Measurements from ENCODE around the gene IGF2BP2.
"Not testable (repeated sequence)": the region's sequence is repeated elsewhere in the genome, so short reads cannot be mapped to it uniquely, and the experiment has no call there.

IGF2BP2 gene

DNA sequence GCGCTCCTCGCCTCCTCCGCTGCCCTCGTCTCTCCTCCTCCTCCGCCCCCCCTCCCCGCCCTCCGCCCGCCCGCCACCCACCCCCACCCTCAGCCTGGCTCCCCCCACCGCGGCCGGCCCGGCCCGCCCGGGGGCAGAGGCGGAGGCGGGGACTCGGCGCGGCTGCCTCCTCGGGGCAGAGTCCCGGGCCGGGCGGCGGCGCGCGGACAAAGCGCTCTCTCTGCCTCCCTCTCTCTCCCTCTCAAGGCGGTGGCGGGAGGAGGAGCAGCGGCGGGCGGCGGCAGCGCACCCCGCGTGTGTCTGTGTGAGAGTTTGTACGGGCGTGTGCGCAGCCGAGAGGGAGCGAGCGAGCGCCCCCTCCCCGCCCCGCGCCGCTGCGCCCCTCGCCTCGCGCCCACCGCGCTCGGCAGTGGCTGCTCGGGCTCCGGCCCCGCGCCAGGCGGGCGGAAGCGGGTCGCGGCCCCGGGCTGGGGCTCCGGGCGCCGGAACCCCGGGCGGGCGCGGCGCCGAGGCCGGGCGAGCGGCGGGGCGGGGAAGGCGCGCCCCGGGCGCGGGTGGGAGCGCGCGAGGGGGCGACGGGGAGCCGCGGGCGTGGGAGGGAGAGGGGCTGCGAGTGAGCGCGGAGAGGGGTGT lies at the start of gene IGF2BP2:
IGF2BP2 (minus strand) TSS at position 37 of the 633 bp plus-strand sequence. CDS start 82 bp downstream, outside the sequence.
- DNase-seq: peak; percentile 43

DNA sequence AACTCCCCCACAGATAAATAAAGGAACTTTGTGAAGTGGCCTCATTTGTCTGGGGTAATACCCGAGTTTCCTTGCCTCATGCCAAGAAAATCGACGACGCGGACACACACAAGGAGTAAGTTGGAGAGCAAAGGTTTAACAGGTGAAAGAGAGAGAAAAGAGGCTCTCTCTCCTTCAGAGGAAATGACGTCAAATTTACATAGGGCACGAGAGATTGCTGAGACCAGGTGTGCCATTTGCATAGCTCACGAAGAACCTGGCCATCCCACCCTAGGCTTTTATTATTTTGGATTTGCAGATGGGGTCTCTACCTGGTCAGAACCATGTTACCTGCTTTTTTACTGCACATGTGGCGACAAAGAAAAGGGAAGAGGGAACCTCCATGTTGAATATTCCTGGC lies 49.3 kb upstream of the IGF2BP2 start:
- no peak for DNase-seq

DNA sequence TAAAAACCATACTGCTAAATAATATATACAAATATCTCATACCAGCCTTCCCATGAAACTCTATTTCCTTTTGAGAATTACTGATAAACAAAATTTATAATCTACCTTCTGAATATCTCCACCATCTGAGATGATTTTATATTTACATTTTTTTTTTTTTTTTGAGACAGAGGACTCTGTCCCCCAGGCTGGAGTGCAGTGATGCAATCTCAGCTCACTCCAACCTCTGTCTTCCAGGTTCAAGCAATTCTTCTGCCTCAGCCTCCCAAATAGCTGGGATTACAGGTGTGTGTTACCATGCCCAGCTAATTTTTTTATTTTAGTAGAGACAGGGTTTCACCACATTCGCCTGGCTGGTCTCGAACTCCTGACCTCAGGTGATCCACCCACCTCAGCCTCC lies 42.8 kb upstream of the IGF2BP2 start:
- DNase-seq: no peak

DNA sequence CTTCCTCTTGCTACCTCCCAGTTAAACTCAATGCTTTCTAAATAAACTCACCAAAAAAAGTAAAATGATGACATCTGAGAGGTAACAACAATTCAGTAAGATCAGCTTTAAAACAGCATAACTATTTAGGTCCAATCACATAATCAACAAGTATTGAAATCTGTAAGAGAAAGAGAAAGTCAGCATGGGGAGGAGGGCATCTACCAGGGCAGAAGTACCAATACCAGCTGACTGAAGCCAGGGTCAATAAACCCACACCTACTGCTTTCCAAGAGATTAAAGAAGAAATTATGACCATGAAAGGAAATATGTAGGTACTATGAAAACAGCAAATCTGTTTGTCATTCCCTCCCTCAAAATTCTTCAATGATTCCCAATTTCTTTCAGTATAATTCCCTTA lies 42.2 kb upstream of the IGF2BP2 start:
- no peak for DNase-seq

DNA sequence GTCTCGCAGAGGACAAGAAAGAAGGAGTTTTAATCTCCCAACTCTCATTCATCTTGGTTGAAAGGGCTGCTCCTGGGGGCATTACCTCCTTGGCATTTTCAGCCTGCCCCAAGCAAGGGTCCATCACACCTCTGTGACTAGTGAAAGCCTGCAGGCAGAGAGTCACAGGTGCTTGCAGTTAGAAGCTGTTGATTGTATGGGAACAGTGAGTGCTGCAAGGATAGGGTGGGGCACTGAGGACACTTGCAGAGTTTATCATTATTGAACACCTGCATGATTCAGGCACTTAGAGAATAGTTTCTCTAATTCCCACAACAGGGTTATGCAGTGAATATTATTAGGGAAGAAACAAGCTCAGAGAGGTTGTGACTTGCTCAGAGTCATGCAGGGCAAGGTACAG lies 41.7 kb upstream of the IGF2BP2 start:
- no peak for DNase-seq

DNA sequence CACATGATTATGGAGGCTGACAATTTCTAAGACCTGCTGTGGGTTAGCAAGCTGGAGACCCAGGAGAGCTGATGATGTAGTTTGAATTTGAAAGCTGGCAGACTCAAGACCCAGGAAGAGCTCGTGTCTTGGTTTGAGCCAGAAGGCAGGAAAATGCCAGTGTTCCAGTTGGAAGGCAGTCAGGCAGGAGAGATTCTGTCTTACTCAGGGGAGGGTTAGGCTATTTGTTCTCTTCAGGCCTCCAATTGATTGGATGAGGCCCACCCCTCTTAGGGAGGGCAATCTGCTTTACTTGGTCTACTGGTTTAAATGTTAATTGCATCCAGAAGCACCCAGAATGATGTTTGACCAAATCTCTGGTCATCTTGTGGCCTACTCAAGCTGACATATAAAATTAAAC lies 40.4 kb upstream of the IGF2BP2 start:
- DNase-seq: no peak

DNA sequence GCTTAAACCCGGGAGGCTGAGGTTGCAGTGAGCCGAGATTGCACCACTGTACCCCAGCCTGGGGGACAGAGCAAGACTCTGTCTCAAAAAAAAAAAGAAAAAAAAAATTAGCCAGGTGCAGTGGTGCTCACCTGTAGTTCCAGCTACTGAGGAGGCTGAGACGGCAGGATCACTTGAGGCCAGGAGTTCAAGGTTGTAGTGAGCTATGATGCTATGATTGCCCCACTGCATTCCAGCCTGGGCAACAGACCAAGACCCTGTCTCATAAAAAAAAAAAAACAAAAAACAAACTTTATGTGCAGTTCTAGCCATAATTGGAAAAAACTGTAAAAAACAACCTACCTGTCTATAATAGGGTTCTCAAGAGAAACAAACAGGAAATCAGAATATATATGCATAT lies 39.9 kb upstream of the IGF2BP2 start:
- DNase-seq: no peak

DNA sequence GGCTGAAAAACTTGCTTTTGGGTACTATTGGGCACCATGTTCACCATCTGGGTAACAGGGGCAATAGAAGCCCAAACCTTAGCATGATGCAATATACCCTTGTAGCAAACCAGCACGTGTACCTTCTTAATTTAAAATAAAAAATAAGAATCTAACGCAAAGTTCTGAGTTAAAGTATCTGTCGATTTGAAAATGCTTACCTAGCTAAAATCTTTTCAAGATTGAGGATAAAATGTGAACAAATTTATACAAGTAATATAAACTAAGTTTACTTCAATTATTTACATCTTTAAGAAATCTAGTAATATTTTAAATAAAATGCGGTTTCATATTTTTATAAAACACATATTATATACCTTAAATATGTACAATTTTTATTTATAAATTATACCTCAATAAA lies 38.1 kb upstream of the IGF2BP2 start:
- no peak for DNase-seq

DNA sequence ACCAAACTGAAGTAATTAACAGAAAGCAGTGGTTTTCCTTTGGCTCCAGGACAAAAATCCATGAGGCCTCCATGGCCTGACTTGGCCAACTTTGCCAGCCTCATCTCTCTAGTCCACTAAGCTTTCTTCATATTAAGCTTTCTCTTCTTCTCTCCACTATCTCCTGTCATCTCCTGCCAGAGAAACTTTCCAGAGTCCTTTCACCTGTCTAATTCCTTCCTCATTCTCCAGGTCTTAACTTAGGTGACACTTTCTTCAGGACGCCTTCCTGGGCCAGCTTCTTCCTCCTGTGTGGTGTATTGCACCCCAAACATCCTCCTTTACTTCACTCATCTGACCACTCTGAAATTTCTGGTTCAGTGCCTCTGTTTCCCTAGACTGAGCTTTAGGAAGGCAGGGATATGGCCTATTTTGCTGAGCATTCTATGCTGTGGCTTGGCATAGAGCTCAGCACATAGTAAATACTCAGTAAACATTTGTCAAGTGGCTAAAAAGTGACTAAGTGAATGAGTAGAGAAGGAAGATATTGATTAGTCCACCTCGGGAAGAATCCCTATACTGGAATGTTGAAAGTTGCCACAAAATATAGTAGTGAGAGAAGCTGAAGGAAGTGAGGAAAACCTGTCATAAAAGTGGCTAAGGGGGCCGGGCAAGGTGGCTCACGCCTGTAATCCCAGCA lies 34.6 kb upstream of the IGF2BP2 start:
- DNase-seq: no peak

DNA sequence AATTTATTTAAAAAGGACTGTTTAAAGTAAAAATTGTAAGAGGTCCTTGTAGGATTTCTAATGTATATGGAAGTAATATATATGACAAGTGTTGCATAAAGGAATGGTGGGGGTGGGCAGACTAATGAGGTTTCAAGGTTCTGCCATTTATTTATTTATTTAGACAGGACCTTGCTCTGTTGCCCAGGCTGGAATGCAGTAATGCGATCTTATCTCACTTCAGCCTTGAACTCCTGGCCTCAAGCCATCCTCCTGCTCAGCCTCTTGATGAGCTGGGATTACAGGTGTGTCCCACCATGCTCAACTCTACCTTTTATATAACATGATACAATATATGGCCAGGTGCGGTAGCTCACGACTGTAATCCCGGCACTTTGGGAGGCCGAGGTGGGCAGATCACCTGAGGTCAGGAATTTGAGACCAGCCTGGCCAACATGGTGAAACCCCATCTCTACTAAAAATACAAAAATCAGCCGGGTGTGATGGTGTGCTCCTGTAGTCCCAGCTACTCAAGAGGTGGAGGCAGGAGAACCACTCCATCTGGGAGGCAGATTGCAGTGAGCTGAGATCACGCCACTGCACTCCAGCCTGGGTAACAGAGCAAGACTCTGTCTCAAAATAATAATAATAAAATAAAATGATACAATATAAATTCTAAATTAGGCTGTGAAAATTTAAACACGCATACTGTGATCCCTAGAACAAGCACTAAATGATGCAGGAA lies 33.8 kb upstream of the IGF2BP2 start:
- no peak for DNase-seq

DNA sequence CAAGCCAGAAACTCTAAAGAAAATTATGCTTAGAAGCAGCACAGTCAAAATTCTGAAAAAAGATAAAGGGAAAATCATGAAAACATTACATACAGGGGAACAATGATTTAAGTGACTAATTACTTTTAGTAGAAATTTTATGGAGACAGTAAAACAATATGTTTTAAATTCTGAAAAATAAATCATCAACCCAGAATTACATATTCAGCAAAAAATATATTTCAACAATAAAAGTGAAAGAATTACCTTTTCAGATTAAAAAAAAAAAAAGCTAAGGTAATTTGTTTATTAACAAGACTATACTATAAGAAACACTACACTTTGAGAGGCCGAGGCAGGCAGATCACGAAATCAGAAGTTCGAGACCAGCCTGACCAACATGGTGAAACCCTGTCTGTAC lies 32.4 kb upstream of the IGF2BP2 start:
- no peak for DNase-seq

DNA sequence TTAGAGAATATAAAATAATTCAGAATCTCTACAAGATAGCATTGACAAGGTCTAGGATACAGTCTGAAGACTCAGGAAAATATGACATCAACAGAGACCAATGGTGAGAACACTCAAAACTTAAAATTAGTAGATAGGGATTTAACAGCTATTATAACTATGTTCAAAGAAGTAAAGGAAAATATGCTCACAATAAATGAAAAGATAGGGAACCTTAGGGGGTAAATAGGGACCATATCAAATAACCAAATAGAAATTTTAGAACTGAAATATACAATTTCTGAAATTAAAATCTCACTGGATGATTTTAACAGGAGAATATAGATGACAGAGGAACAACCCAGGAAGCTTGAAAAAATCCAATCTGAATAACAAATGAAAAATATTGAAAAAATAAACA lies 31.8 kb upstream of the IGF2BP2 start:
- no peak for DNase-seq

DNA sequence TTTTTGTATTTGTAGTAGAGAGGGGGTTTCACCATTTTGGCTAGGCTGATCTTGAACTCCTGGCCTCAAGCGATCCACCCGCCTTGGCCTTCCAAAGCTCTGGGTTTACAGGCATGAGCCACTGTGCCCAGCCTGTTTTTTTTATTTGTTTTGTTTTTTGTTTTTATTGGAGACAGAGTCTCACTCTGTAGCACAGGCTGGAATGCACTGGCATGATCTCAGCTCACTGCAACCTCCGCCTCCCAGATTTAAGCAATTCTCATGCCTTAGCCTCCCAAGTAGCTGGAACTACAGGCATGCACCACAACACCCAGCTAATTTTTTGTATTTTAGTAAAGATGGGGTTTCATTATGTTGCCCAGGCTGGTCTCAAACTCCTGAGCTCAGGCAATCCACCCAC lies 28.9 kb upstream of the IGF2BP2 start:
- not testable (repeated sequence) for DNase-seq

DNA sequence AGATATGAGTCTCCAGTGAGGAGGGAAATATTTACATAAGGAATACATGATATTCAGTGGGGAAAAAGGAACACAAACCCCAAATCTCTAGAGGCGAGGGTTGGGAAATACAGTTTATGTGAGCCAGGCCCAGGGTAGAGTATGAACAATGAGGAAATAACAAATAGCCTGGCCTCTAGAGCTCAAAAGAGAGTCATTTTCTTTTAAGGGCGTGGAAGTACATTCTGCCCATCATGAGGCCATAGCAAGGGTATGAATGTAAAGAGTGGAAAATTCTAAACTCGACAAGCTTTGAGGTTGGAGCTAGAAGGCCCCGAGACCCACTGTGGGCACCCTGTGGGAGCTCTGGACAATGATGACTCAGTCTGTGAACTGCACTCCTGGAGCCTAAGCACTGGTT lies 27.8 kb upstream of the IGF2BP2 start:
- no peak for DNase-seq

DNA sequence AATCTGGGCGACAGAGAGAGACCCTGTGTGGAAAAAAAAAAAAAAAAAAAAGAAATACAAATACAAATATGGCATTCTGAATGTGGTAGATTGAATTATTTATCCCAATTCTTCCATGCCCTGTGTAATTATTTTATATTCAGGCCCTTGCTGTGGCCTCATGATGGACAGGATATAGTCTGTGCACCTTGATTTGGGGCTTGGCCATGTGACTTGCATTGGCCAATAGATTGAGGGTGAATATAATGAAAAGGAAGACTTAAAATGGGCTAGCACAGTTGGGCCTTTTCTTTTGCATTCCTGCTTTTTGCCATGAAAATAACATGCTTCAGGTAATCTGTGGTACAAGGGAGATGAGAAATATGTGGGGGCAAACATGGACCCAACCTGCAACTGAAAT lies 27.1 kb upstream of the IGF2BP2 start:
- DNase-seq: no peak

DNA sequence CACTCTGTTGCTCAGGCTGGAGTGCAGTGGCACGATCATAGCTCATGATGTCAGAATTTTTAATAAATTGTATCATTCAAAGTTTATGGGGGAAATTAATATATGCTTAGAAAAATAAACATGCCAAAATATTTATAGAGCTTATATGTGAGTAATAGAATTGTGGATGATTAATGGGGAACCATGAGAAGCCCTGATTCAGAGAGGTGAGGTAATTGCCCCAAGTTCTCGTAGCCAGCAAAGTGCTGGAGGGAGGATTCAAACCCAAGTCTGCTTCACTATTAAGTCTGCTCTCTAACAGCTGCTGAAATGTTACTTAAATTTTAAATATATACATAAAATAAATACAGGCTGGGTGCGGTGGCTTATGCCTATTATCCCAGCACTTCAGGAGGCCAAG lies 26.2 kb upstream of the IGF2BP2 start:
- DNase-seq: no peak

DNA sequence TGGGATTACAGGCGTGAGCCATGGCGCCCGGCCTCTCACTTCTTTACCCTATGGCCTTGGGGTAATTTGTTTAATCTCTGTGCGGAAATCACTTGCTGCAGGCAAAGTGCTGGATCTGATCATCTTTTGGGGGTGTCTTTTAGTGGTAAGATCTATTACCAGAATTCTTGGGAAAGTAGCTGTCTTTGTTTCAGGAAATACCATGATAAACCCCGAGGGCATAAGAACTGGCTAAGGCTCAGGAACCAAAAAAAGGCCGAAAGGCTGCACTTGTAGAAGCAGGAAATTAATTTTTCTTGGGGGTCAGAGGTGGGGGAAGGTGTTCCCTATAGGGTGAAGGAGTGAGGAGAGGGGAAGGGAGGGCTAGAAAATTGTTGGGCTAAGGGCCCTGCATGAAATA lies 22.7 kb upstream of the IGF2BP2 start:
- DNase-seq: no peak

DNA sequence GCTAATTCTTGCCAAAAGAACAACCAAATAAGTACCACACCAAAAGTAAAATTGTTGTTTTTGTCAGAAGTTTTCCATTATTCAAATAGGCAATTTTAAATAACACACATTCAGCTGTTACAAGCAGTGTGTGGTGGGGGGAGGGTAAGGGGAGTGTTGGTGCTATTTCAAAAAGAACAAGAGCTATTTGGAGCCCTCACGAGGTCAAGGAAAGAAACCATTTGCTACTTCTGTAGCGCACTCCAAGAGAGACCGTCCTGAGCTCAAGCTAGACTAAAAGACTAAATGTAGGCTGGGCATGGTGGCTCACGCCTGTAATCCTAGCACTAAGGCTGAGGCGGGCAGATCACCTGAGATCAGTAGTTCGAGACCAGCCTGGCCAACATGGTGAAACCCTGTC lies 21.2 kb upstream of the IGF2BP2 start:
- DNase-seq: no peak

DNA sequence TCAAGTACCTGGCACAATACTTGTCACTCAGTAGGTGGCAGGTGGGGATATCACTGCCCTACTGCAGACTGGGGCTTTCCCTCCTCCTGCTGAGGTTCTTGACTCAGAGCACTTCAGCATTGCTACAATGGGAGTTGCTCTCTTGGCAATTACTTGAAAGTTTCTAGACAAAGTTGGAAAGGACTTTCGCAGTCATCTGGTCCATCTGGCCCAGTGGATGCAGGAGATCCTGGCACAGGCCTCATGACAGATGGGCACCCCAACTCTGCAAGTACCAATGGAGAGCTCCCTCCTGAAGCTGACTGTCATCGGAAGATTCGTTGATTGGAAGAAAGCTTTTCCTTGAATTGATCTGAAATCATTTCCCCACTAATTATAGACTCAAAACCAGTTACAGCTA lies 19.2 kb upstream of the IGF2BP2 start:
- DNase-seq: no peak

DNA sequence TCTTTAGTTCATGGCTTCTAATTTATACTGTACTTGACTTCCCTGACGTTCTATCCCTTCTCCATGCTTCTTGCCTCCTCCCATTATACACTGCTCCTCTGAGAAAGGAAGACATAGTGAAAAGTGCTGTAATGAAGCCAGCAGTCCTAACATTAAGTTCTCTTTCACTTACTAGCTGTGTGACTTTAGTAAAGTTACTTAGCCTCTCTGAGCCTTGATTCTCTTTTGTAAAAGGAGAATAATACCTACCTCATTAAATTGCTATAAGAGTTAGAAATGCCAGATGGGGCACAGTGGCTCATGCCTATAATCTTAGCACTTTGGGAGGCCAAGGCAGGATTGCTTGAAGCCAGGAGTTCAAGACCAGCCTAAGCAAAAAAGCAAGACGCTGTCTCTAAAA lies 18.8 kb upstream of the IGF2BP2 start:
- DNase-seq: no peak

DNA sequence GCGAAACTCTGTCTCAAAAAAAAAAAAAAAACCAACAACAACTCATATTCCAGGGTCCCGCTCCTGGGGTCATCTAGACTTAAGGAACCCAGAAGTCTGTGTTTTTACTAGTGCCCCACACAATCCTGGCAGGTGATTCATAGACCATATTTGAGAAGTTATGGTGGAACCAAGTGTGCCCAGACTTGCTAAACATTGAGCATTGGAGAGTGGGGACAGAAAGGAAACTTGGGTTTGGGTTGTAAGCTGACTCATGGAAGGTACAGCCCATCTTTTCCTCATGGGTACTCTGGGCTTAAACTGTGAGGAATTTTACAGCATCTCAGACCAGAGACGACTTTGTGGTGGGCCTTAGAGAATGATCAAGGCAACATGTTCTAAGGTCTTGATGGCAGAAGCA lies 18.3 kb upstream of the IGF2BP2 start:
- DNase-seq: no peak

DNA sequence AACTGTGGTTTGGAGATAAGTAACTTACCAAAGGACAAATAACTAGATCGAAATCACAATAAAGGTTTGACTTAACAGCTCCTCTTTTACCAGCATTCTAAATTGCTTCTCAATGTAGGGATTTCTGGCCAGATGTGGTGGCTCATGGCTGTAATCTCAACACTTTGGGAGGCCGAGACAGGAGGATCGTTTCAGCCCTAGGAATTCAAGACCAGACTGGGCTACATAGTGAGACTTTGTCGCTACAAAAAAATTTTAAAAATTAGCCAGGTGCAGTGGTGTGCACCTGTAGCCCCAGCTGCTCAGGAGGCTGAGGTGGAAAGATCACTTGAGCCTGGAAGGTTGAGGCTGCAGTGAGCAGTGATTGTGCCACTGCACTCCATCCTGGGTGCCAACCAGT lies 17.4 kb upstream of the IGF2BP2 start:
- DNase-seq: no peak

DNA sequence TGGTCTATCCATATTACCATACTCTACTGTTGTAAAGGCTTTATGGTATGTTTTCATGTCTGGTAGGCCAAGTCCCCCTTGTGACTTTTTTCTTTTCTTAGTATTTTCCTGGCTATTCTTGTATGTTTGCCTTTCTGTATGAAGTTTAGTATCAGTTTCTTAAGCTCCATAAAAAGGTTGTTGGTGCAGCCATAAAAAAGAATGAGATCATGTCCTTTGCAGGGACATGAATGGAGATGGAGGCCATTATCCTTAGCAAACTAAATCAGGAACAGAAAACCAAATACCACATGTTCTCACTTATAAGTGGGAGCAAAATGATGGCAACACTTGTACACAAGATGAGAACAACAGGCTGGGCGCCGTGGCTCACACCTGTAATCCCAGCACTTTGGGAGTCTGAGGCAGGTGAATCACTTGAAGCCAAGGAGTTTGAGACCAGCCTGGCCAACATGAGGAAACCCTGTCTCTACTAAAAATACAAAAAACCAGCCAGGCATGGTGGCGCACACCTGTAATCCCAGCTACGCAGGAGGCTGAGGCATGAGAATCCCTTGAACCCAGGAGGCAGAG lies 13.7 kb upstream of the IGF2BP2 start:
- not testable (repeated sequence) for DNase-seq

DNA sequence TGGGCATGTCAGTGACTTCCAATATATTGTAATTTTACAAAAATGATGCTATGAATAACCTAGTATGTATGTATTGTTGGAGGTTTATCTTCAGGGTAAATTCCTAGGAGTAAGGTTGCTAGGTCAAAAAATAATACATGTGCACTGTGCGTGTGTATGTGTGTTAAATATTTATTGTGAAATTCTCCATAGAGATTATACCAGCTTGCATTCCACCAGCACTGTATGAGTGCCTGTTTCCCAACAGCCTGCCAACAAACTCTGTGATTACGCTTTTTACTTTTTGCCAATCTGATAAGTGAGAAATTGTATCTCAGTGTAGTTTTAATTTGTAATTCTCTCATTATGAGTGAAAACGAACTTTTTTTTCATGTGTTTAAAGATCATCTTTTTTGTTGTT lies 12.6 kb upstream of the IGF2BP2 start:
- no peak for DNase-seq
